Ovary (tissue), 3 donors: ENCODE measurements around the gene TMEM18.

ENCODE experiments used
- CTCF ChIP-seq, 3 donors: fragments of 450-650 bp in 2 of 3; fragments of 200-600 bp in 1 of 3; IDR thresholded peaks; one replicate each; pipeline versions ENCODE4 v1.5.1 to v1.8.0; 2016 to 2022; ENCODE audit warnings: antibody characterized with exemption in 3 of 3, mild to moderate bottlenecking in 1 of 3
- EP300 ChIP-seq: sonication (generic); formaldehyde crosslinking; IDR thresholded peaks from one replicate; pipeline ENCODE4 v1.6.1; 2017; ENCODE audit warnings: antibody characterized with exemption
- POLR2A ChIP-seq: fragments of 450-650 bp; IDR thresholded peaks from one replicate; pipeline ENCODE4 v1.6.1; 2017; ENCODE audit warnings: antibody characterized with exemption, mild to moderate bottlenecking, moderate library complexity
- donor health status: DM: no; HTN: no; CAD: no.

- TF ChIP-seq CTCF (IDR thresholded peaks at IDR 0.05) (no peak), POLR2A (no peak), EP300 (no peak)
Measured at GRCh38 chr2:696463-696862, 19.3 kb upstream of the TMEM18 start.
